HG02678 (cell line): ENCODE data around the gene LOXL4.

Source experiments
- ATAC-seq: cut with Tn5 transposase; IDR thresholded peaks from one replicate; pipeline ENCODE4 v1.9.1; 2021; ENCODE audit warnings: mild to moderate bottlenecking, moderate library complexity; ENCODE audit not compliant: unreplicated experiment

The LOXL4 gene

DNA sequence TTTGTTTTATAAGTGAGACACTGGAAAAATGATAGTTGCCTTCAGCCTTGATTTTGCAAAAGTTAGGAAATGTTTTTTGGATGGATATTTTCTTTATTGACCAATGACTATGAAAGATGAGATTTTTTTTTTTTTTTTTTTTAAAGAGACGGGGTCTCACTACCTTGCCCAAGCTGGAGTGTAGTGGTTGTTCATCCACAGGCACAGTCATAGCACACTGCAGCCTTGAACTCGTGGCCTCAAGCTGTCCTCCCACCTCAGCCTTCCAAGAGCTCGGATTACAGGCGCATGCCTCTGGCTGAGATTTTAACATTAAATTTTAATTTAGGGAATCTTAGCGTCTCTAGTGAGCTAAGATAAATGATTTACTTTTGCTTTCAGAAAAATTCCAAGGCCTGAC lies 66.2 kb downstream of the LOXL4 start:
- no peak for ATAC-seq
